ENCODE measurements around the gene PCSK5. TPM values are rescaled to one million over a fixed set of nuclear protein-coding genes. Genes with fewer than 3 reads are reported as not detected.

The PCSK5 gene
- total and polyA plus RNA-seq, 4 donors = 0.58 to 3.6 (median 0.82) TPM

GRCh38 chr9:76369583-76369982, 479.1 kb downstream of the PCSK5 start:
- H3K9me3 ChIP-seq (ENCODE audit: control insufficient read depth in 4 of 4, low read length in 3 of 4) = no peaks in the 10 kb centered on the region
- no peaks in the 10 kb centered on the region for H3K27me3 ChIP-seq (ENCODE audit: control insufficient read depth in 4 of 4, insufficient read depth in 4 of 4, low read length in 3 of 4)
- H3K4me1 ChIP-seq (ENCODE audit: control insufficient read depth in 4 of 4, insufficient read depth in 4 of 4, low read length in 3 of 4) = peaks cover 2 to 40% (median 39%) of the 10 kb centered on the region in 4 donors
- 26% methylated on average over 4 of the region's 4 CpGs for WGBS
- no peak for TF ChIP-seq HNF4G (IDR thresholded peaks at IDR 0.05)
- peak in 1 of 2 donors; percentile 27 for TF ChIP-seq RAD21 (IDR thresholded peaks at IDR 0.05)
- TF ChIP-seq EGR1 (IDR thresholded peaks at IDR 0.05; ENCODE audit: low read depth in 2 of 2) = no peak
- peak; percentile 34 to 58 for TF ChIP-seq HNF4A (conservative IDR thresholded peaks at IDR 0.05)
- no peak for TF ChIP-seq NR2F2 (IDR thresholded peaks at IDR 0.05)
- TF ChIP-seq YY1 (IDR thresholded peaks at IDR 0.05) = no peak
- no peaks in the 10 kb centered on the region for H3K36me3 ChIP-seq (ENCODE audit: control insufficient read depth in 4 of 4, insufficient read depth in 3 of 4, low read depth in 1 of 4, low read length in 3 of 4)
- DNase-seq (ENCODE audit: low spot score) = no peak
- H3K27ac ChIP-seq (ENCODE audit: low read depth in 1 of 2, low read length in 2 of 2) = no peak overlapping the region
- no peak overlapping the region for H3K4me3 ChIP-seq (ENCODE audit: low read depth in 1 of 3, low read length in 3 of 3)
- no peak overlapping the region for H3K9ac ChIP-seq (ENCODE audit: low read depth in 1 of 2, low read length in 2 of 2)

GRCh38 chr9:76370396-76371023, 480.0 kb downstream of the PCSK5 start:
- TF ChIP-seq RXRA (IDR thresholded peaks at IDR 0.05) (no peak), YY1 (IDR thresholded peaks at IDR 0.05) (no peak), TAF1 (conservative IDR thresholded peaks at IDR 0.05) (no peak), GABPA (IDR thresholded peaks at IDR 0.05 in 1 of 2, conservative IDR thresholded peaks at IDR 0.05 in 1 of 2) (no peak), NR2F2 (IDR thresholded peaks at IDR 0.05) (no peak), SP1 (IDR thresholded peaks at IDR 0.05) (no peak), RAD21 (IDR thresholded peaks at IDR 0.05) (no peak), JUND (IDR thresholded peaks at IDR 0.05) (no peak), MAX (IDR thresholded peaks at IDR 0.05) (no peak), HNF4G (IDR thresholded peaks at IDR 0.05) (no peak), EGR1 (IDR thresholded peaks at IDR 0.05; ENCODE audit: low read depth in 2 of 2) (no peak), HNF4A (conservative IDR thresholded peaks at IDR 0.05) (no peak)
- no peak overlapping the region for H3K9ac ChIP-seq (ENCODE audit: low read depth in 1 of 2, low read length in 2 of 2)
- H3K9me3 ChIP-seq (ENCODE audit: control insufficient read depth in 4 of 4, low read length in 3 of 4) = no peaks in the 10 kb centered on the region
- H3K27ac ChIP-seq (ENCODE audit: low read depth in 1 of 2, low read length in 2 of 2) = no peak overlapping the region
- H3K36me3 ChIP-seq (ENCODE audit: control insufficient read depth in 4 of 4, insufficient read depth in 3 of 4, low read depth in 1 of 4, low read length in 3 of 4) = no peaks in the 10 kb centered on the region
- DNase-seq (ENCODE audit: low spot score) = no peak
- H3K4me3 ChIP-seq (ENCODE audit: low read depth in 1 of 3, low read length in 3 of 3) = no peak overlapping the region
- no peaks in the 10 kb centered on the region for H3K27me3 ChIP-seq (ENCODE audit: control insufficient read depth in 4 of 4, insufficient read depth in 4 of 4, low read length in 3 of 4)
- H3K4me1 ChIP-seq (ENCODE audit: control insufficient read depth in 4 of 4, insufficient read depth in 4 of 4, low read length in 3 of 4) = peaks cover 2 to 49% (median 48%) of the 10 kb centered on the region in 4 donors
- WGBS = 81% methylated on average over 3 of the region's 3 CpGs

- Histone ChIP-seq H3K9me3 (ENCODE audit: control insufficient read depth in 4 of 4, low read length in 3 of 4) (no peaks in the 10 kb centered on the region), H3K4me3 (ENCODE audit: low read depth in 1 of 3, low read length in 3 of 3) (no peak overlapping the region), H3K4me1 (ENCODE audit: control insufficient read depth in 4 of 4, insufficient read depth in 4 of 4, low read length in 3 of 4) (peaks cover 2 to 52% (median 48%) of the 10 kb centered on the region in 4 donors), H3K27me3 (ENCODE audit: control insufficient read depth in 4 of 4, insufficient read depth in 4 of 4, low read length in 3 of 4) (no peaks in the 10 kb centered on the region), H3K27ac (ENCODE audit: low read depth in 1 of 2, low read length in 2 of 2) (no peak overlapping the region), H3K9ac (ENCODE audit: low read depth in 1 of 2, low read length in 2 of 2) (no peak overlapping the region), H3K36me3 (ENCODE audit: control insufficient read depth in 4 of 4, insufficient read depth in 3 of 4, low read depth in 1 of 4, low read length in 3 of 4) (no peaks in the 10 kb centered on the region)
- WGBS = 89% methylated on average over 1 of the region's 1 CpG
- DNase-seq (ENCODE audit: low spot score) = no peak
- TF ChIP-seq NR2F2 (IDR thresholded peaks at IDR 0.05) (no peak), GABPA (IDR thresholded peaks at IDR 0.05 in 1 of 2, conservative IDR thresholded peaks at IDR 0.05 in 1 of 2) (no peak), JUND (IDR thresholded peaks at IDR 0.05) (no peak), YY1 (IDR thresholded peaks at IDR 0.05) (no peak), CTCF (IDR thresholded peaks at IDR 0.05; ENCODE audit: low read depth, low read length, missing input control) (no peak), ZBTB33 (IDR thresholded peaks at IDR 0.05) (no peak), HNF4G (IDR thresholded peaks at IDR 0.05) (no peak), HNF4A (conservative IDR thresholded peaks at IDR 0.05) (no peak), FOXA1 (IDR thresholded peaks at IDR 0.05) (no peak), EGR1 (IDR thresholded peaks at IDR 0.05; ENCODE audit: low read depth in 2 of 2) (no peak), ATF3 (IDR thresholded peaks at IDR 0.05) (no peak), RXRA (IDR thresholded peaks at IDR 0.05) (no peak), TAF1 (conservative IDR thresholded peaks at IDR 0.05) (no peak), SP1 (IDR thresholded peaks at IDR 0.05) (no peak), FOXA2 (IDR thresholded peaks at IDR 0.05) (no peak), MAX (IDR thresholded peaks at IDR 0.05) (no peak), REST (IDR thresholded peaks at IDR 0.05) (no peak), RAD21 (IDR thresholded peaks at IDR 0.05) (no peak)
These were observed 481.4 kb downstream of the PCSK5 start for GRCh38 chr9:76371901-76372300.
